ENCODE results near the gene PITX3. TPM values are rescaled to one million over a fixed set of nuclear protein-coding genes. Genes with fewer than 3 reads are reported as not detected.
A peak's percentile ranks its signal among the peaks of the same experiment; 100 is the strongest.

PITX3 gene
- total RNA-seq = under 1 TPM in 1 of 4 donors, not detected in 3; 0.30 TPM

GRCh38 chr10:102241444-102242117 is at the start of gene PITX3:
Gene PITX3, minus strand, starts transcription at chr10:102241512. Its CDS starts 9,432 bp downstream, at chr10:102232080.
- peak within 1 kb of the TSS; percentile 22 to 62 for H3K4me3 ChIP-seq
- 0% methylated on average over 3 to 13 of the region's 57 CpGs for WGBS, 2 donors (ENCODE audit: low coverage in 1 of 2)
- peak; percentile 23 for TF ChIP-seq POLR2AphosphoS5 (IDR thresholded peaks at IDR 0.05)
- TF ChIP-seq POLR2A (IDR thresholded peaks at IDR 0.05) = no peak
- H3K36me3 ChIP-seq = no peaks in the 10 kb centered on the region
- peaks cover 7% of the 10 kb centered on the region for H3K27me3 ChIP-seq
- H3K9me3 ChIP-seq = no peaks in the 10 kb centered on the region
- peak; percentile 72 for ATAC-seq
- H3K4me1 ChIP-seq = peaks cover 1 to 45% (median 15%) of the 10 kb centered on the region in 3 donors
- peak within 1 kb of the TSS in 1 of 4 donors; percentile 9 for H3K27ac ChIP-seq

DNA sequence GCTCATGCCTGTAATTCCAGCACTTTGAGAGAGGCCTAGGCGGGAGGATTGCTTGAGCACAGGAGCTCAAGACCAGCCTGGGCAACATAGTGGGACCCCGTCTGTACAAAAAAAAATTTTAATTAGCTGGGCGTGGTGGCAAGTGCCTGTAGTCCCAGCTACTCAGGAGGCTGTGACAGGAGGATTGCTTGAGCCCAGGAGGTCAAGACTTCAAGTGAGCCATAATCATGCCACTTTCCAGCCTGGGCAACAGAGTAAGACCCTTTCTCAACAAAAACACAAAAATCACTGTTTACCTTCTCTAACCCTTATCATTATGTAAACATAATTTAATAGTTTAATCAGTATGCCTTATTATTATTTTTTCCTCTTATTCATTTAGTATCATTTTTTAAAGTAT is 48.5 kb upstream of the PITX3 start:
- TF ChIP-seq, protein P1, sequence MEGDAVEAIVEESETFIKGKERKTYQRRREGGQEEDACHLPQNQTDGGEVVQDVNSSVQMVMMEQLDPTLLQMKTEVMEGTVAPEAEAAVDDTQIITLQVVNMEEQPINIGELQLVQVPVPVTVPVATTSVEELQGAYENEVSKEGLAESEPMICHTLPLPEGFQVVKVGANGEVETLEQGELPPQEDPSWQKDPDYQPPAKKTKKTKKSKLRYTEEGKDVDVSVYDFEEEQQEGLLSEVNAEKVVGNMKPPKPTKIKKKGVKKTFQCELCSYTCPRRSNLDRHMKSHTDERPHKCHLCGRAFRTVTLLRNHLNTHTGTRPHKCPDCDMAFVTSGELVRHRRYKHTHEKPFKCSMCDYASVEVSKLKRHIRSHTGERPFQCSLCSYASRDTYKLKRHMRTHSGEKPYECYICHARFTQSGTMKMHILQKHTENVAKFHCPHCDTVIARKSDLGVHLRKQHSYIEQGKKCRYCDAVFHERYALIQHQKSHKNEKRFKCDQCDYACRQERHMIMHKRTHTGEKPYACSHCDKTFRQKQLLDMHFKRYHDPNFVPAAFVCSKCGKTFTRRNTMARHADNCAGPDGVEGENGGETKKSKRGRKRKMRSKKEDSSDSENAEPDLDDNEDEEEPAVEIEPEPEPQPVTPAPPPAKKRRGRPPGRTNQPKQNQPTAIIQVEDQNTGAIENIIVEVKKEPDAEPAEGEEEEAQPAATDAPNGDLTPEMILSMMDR (IDR thresholded peaks at IDR 0.05) = no peak
- TF ChIP-seq EP300 (IDR thresholded peaks at IDR 0.05) = no peak
- H3K9me3 ChIP-seq = no peaks in the 10 kb centered on the region

GRCh38 chr10:102289356-102289755 is 48.0 kb upstream of the PITX3 start:
- TF ChIP-seq, protein P1 (IDR thresholded peaks at IDR 0.05) = no peak
- TF ChIP-seq EP300 (IDR thresholded peaks at IDR 0.05) (no peak), POLR2A (IDR thresholded peaks at IDR 0.05) (no peak), POLR2AphosphoS5 (IDR thresholded peaks at IDR 0.05) (no peak)
- ATAC-seq = no peak
- Histone ChIP-seq H3K27me3 (no peaks in the 10 kb centered on the region), H3K4me1 (peaks cover 0 to 16% (median 2%) of the 10 kb centered on the region in 3 donors), H3K9me3 (no peaks in the 10 kb centered on the region), H3K4me3 (no peak overlapping the region), H3K27ac (no peak overlapping the region), H3K36me3 (no peaks in the 10 kb centered on the region)
- 100% methylated on average over 1 to 2 of the region's 2 CpGs for WGBS, 2 donors (ENCODE audit: low coverage in 1 of 2)

More for the DNA sequence above, 48.5 kb upstream of the PITX3 start:
- Histone ChIP-seq H3K27ac (no peak overlapping the region), H3K4me3 (no peak overlapping the region), H3K27me3 (no peaks in the 10 kb centered on the region), H3K36me3 (no peaks in the 10 kb centered on the region), H3K4me1 (peaks cover 0 to 16% (median 2%) of the 10 kb centered on the region in 3 donors)
- WGBS, 2 donors (ENCODE audit: low coverage in 1 of 2) = 60 to 89% methylated on average over 1 to 3 of the region's 3 CpGs
- no peak for ATAC-seq

DNA sequence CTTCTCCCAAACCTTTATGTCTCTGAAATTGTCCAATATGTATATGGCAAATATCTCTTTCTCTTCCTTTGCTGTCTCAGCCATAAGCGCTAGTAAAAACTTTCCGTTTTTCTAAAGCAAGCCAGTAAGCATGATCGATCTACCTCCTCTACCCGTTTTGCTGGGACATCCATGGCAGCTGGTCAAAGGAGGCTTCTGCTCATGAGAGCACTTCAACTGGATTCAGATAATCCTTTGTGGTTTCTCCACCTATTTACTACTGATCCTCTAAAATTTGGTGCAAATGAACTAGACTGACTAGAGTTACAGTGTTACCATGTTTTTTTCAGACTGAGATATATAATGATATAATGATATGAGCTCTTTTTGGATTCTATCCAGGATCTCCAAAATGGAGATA is 46.7 kb upstream of the PITX3 start:
- Histone ChIP-seq H3K27me3 (no peaks in the 10 kb centered on the region), H3K27ac (no peak overlapping the region), H3K4me1 (peaks cover 0 to 23% (median 2%) of the 10 kb centered on the region in 3 donors), H3K9me3 (no peaks in the 10 kb centered on the region), H3K36me3 (no peaks in the 10 kb centered on the region), H3K4me3 (no peak overlapping the region)
- 98 to 100% methylated on average over 4 of the region's 4 CpGs for whole genome bisulfite sequencing, 2 donors (ENCODE audit: low coverage in 1 of 2)
- ATAC-seq = no peak
- TF ChIP-seq EP300 (IDR thresholded peaks at IDR 0.05) = no peak
- TF ChIP-seq POLR2A (IDR thresholded peaks at IDR 0.05) = no peak
- TF ChIP-seq POLR2AphosphoS5 (IDR thresholded peaks at IDR 0.05) = no peak
- TF ChIP-seq, protein P1 (IDR thresholded peaks at IDR 0.05) = no peak

GRCh38 chr10:102287538-102287937 is 46.2 kb upstream of the PITX3 start:
- H3K4me3 ChIP-seq = no peak overlapping the region
- ATAC-seq = no peak
- H3K27ac ChIP-seq = no peak overlapping the region
- no peaks in the 10 kb centered on the region for H3K9me3 ChIP-seq
- H3K36me3 ChIP-seq = no peaks in the 10 kb centered on the region
- no peaks in the 10 kb centered on the region for H3K27me3 ChIP-seq
- TF ChIP-seq, protein P1 (IDR thresholded peaks at IDR 0.05) = no peak
- TF ChIP-seq EP300 (IDR thresholded peaks at IDR 0.05) (no peak), POLR2A (IDR thresholded peaks at IDR 0.05) (no peak), POLR2AphosphoS5 (IDR thresholded peaks at IDR 0.05) (no peak)
- peaks cover 0 to 23% (median 2%) of the 10 kb centered on the region in 3 donors for H3K4me1 ChIP-seq

Data from gastroesophageal sphincter (tissue), 4 donors.